Endometrial microvascular endothelial cells (primary cell): Measurements from ENCODE around the gene PROM2. TPM values are rescaled to one million over a fixed set of nuclear protein-coding genes. Genes with fewer than 3 reads are reported as not detected.

ENCODE experiments used
- in situ Hi-C: cut with HindIII; loops from 2 replicates; pipeline ENCODE4 v1.10.0; 2017; ENCODE audit warnings: low sequenced_read_pairs, low pct_unique_long_range_greater_than_20kb; ENCODE audit errors: inconsistent ontology term
- total RNA-seq: library from RNA; depleted of rRNA; stranded (reverse); fragments of >200 nt; gene quantifications from one replicate; pipeline ENCODE4 v1.2.3, GENCODE V29; 2015; ENCODE audit errors: inconsistent ontology term

PROM2 gene
- total RNA-seq, 1 donor from 2014 or later, result not detected

DNA sequence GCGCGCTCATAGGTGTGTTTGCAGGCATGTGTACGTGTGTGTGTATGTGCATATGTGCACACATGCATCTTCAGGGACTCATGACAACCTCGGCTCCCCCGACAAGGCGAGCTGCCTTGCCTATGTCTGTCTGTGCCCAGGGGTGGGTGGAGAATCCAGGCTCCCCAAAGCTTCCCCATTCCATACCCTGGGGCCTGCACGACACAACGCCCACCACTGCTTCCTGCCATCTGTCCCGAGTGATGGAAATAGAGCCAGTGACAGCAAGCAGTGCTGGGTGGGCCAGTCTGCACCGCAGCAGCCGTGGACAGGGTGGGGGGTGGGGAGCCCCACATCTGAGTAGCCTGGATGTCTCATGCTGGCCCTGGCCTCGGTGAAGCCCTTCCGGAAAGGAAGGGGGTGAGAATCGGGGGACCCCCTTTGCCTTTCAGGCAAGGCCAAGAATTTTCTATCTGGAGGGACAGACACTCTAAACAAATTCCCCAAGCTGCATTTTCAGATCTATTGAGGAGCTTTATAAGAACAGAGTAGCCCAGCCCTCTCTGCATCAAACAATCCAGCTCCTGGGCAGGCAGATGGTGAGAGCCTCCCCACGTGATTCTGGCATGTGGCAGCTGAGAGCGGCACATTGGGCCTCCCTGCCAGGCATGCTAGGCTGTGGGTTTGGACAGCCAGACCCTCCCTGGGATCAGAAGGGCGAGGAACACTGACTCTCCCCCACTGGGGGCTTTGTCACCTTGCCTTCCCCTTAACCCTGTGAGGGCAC is 27.8 kb downstream of the PROM2 start:
- in situ Hi-C loops, result no loop called here

DNA sequence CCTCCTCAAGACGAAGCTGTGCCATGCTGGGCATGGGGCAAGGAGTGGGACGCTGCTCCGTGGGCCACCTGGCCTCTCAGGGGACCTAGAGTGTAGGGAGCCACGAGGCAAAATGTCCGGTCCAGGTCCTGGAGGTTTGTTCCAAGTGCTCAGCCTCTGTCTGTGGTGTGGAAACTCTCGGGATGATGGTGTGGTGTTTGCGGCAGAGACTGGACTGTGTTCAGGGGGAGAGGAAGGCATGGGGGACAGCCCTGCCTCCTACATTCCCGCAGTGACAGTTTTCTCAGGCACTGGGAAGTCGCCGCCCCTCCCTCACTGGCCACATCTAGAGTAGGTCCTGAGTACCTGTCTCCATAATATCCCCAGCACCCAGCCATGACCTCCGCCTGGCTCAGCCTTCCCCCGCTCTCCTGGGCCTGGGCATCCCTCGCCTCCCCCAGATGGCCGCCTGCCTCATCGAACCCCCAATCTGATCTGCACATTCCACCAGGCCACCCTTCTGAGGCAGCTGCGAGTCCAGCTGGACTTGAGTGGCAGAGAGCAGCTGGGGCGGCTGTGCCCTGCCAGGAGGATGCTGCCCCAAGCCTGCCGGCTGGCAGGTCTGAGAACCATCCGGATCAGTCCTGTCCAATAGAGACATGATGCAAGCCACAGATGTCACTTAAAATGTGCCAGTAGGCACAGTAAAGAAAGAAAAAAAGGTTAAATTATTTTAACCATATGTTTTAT is 29.1 kb downstream of the PROM2 start:
- in situ Hi-C loops, result no loop called here

DNA sequence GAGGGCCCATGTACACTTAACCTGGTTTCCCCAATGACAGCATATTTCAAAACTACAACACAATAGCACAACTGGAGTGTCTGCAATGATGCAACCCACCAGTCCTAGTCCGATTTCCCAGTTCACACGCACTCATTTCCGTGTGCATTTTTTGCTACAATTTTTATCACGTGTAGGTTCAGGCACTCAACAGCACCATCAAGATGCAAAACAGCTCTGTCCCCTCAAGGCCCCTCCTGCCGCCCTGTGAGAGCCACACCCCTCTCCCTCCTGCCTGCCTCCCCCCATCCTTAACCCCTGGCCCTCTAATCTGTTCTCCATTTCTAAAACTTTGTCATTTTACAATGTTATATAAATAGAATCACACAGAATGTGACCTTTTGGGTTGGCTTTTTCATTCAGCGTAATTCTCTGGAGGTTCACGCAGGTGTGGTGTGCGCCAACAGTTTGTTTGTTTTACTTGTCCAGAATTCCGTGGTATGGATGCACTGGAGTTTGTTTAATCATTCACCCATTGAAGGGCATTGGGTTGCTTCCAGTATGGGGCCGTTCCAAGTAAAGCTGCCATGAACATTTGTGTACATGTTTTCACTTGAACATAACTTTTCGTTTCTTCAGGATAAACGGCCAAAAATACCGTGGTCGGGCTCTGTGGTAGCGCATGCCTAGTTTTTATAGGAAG is 31.3 kb downstream of the PROM2 start:
- in situ Hi-C loops, result no loop called here

DNA sequence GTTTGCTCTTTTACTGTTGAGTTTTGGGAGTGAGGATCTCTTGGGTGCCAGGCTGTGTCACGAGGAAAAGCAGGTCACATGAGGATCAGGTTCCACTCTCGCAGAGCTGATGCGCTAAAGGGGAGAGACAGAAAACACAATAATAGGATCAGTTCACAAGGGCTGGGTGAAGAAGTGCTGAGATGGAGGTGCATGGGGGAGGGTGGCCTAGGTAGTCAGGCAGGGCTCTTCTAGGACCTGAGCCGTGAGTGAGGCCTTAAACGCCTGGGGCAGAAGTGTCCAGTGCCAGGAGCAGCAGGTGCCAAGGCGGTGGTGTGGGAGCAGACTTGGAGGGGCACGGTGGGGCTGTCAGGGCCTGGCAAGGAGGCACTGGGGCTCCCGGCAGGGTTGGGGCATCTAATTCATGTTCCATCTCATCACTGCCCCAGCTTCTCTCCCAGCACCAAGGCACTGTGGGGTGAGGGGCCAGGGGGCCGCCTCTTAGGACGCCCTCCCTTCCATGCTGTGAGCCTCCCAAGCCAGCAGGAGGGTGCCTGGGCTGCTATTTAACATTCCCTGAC is 32.2 kb downstream of the PROM2 start:
- in situ Hi-C loops, result no loop called here

DNA sequence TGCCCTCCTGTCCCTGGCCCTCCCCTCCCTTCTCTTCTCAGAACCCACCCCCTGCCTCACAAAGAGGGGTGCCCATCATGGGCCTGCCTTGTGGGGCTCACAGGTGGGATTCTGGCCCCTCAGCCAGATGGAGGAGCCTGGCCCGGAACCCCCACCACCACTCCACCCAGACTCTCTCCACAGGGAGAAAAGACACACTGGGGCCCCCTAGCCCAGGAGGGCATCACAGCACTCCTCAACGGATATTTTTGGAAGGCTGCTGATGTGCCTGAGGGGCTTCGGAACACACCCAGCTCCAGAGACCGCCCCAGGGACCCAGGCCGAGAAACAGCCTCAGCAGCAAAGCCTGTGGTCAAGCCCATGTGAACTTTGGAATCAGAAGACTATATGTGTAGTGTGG is 32.8 kb downstream of the PROM2 start:
- in situ Hi-C loops, result no loop called here

DNA sequence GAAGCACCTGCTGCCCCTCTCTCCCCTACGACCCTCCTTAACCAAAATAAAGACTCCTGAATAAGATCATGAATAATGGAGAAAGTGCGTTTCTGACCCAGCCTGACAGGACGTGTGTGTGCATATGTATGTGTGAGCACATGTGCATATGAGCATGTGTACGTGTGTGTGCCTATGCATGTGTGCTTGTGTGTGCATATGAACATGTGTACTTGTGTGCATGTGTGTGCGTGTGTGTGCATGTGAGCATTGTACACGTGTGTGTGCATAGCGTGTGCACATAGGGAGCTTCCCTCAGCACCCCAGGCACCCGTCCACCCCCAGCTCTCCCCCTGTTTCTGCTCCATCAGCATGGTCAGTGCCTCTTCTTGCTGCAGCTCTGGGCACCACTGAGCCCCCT is 33.6 kb downstream of the PROM2 start:
- in situ Hi-C loops, result no loop called here

DNA sequence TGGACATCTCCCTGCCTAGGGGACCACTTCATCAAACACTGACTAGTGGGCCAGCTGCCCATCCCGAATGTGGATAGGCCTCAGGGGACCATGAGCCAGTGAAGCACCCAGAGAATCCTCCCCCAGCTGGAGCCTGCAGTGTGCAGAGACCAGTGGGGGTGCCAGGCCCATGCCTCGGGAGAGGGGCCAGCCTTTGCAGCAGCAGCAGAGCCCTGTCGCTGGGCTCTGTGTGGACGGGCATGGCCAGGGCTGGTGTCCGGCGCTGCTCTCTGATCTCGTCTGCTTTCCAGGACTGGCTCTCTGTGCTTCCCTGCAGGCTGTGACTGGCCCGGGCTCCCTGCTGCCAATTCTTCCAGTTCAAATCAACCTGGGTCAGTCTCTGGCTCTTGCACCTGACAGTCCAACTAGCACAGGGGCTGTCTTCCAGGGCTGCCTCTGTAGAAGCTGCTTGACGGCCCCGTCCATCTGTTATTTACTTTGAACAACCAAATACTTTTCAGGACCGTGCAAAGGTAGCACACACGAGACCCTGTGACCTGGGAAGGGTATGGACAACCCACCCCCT is 34.3 kb downstream of the PROM2 start:
- in situ Hi-C loops, result no loop called here

DNA sequence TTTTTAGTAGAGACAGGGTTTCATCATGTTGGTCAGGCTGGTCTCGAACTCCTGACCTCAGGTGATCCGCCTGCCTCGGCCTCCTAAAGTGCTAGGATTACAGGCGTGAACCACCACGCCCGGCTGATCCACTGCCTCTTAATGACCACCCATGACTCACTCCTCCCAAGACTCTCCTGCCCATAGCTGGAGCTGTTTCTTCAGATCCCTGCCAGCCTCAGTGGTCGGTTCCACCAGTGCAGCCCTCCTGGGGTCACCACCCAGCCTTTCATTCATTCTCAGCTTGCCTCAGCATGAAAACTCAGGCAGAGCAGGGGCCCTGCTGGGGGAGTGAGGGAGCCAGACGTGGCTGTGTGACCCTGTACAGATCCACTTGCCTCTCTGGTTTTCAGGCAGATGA is 35.4 kb downstream of the PROM2 start:
- in situ Hi-C loops, result no loop called here

DNA sequence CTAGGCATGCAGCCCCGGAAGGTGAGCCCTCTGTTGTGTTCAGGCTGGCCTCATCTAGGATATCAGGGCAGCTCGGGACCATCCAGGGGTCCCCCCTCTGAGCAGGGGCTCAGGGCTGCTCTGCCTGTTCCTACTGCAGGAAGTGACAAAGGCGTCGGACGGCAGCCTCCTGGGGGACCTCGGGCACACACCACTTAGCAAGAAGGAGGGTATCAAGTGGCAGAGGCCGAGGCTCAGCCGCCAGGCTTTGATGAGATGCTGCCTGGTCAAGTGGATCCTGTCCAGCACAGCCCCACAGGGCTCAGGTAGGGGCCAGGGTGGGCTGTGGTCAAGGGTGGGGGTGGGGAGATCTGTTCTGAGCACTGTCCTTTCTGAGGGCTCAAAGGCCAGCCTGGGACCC is 36.0 kb downstream of the PROM2 start:
- in situ Hi-C loops, result no loop called here

DNA sequence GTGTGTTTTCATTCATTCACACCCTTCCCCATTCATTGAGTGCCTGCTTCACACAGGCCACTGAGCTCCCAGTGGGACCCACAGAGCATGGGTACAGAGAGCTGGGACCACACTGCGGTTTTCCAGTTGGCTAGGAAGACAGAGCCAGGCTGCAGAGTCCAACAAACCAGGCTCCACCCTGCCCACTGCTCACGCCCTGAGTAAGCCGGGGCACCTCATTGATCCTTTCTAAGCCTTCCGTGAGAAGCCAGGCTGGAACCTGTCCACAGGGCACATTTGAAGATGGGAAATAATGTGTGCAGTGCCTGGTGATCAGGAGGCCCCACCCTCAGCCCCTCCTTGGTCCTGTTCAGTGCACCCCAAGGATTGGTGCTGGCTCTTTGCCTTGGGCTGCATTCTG is 36.4 kb downstream of the PROM2 start:
- in situ Hi-C loops, result no loop called here

DNA sequence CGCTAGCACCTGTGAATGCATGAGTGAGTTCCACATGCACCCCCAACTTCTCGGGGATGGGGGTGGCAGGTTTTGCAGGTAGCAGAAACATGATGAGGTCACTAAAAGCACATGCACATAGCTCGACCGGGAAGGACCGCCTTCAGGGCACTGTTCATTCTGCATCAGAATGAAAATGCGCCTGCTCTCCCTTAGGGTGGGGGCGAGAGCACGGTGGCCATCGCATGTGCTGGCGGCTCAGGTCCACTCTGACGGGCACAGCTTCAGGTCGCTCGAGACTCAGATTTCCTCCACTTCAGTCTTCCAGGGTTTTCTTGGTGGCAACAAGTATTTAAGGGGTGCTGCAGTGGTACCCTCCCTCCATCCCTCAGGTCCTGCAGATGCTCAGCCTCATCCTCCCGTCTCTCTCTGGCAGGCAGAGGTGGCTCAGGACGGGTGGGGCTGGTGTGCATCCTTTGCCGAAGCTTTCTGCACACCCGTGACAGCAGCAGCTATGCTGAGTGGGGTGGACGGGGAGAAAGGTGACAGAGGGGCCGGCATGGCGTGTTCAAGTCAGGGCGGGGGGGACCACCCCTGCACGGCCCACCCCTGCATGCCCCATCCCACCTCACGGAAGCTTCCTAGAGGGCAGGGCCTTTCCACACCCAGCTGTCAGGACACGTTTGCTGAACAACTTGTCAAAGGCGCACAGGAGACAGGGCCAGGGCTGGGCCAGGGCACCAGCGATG is 37.7 kb downstream of the PROM2 start:
- in situ Hi-C loops, result no loop called here

DNA sequence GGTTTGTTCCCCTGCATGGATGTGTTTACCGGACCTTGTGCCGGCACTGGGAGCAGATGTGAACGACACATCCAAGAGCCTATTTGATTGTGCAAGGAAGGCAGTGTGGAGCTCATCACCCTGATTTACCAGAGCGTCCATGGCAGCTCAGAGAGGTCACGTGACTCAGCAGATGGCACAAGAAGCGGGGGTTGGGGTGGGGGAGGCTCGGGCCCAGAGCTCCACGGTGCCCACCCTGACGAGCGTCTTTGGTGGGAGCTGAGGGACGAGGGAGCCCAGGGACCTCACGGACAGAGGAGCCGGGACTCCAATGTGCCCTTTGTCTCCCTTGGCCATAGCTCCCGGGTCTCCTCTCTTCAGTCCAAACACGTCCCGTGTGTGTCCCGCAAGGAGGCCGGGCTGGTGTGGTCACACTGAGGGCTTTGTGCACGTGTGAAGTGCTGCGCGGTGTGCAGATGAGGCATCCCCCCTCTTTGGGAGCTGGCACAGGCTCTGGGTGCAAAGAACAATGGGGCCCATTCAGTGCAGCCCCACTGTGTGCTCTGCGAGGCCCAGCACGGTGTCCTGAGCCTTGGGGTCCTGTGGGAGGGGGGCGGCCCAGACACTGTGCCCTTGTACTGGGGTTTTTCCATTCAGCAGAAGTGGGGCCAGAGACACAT is 38.4 kb downstream of the PROM2 start:
- in situ Hi-C loops, result no loop called here

DNA sequence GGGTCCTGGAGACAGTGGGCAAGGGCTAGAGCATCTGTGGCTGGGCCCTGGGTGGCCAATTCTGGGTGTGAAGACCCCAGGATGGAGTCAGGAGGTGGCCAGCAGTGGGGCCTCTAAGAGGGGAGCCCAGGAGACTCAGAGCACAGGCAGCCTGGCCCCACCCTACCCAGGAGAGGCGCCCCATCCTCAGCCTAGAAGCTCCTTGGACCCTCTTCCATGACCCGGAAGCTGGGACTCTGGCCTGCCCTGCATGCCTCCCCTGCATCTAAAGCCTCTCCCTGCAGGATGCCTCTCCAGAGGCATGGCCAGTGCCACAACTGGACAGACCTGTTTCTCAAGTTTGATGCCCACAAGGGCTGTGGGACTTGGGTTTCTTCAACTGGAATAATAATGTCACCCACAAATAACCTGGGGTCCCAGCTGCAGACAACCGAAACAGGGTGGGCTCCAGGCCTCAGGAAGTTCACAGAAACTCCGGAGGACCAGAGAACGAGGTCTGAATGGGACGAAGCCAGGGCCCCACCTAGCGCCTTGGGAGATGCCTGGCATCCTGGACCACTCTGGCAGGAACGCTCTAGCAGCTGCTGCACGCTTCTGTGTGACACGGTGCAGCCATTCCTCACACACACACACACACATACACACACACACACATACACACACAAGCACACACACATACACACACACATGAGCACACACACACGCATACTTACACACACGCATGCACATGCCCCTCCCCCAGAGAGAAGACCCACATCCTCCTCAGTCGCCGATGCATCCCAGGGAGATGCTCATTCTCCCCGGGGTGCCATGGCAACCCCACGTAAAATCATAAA is 39.3 kb downstream of the PROM2 start:
- in situ Hi-C loops, result no loop called here

DNA sequence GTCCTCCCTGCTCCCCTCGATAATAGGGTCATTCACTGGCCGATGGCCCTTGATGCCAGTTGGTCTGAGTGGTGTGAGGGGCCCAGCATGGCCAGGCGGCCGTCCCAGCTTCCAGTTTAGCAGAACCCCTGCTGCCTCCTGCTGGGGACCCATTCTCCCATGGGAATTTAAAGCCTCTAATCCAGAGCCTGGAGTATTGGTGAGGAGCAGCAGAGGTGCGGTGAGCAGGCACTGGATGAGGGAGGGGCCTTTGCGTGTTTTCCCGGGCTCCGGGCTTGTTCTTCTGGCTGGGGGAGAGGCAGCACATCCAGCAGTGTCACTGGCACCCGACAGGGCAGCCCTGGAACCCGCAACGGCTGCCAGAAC is 40.3 kb downstream of the PROM2 start:
- in situ Hi-C loops, result no loop called here

DNA sequence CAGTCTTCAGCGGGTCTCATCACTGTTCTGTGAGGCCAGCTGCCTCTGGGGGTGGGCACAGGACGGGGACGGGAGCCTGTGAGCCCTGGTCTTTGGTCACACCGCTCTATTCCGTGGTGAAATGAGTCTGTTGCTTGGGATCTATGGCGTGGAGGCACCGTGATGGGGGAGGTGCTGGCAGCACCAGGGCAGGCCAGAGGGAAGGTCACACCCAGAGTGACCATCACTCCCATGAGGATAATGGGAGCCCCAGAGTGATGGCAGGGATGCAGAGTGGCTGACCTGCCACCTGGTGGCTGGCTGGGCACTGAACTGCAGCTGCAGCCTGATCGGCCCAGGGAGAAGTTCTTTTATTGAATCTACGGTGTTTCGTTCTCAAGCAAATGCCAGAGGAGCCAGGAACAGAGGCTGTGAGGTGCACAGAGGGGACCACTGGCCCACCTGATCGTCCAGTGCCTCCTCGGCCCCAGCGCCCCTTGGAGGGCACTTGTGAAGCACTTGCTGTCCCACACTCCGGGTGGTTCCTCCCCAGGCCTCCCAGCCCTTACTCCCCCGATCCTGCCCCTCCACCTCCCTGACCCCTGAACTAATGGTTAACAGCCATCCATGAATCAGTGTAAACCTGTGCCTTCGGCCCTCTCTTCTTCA is 40.8 kb downstream of the PROM2 start:
- in situ Hi-C loops, result no loop called here

DNA sequence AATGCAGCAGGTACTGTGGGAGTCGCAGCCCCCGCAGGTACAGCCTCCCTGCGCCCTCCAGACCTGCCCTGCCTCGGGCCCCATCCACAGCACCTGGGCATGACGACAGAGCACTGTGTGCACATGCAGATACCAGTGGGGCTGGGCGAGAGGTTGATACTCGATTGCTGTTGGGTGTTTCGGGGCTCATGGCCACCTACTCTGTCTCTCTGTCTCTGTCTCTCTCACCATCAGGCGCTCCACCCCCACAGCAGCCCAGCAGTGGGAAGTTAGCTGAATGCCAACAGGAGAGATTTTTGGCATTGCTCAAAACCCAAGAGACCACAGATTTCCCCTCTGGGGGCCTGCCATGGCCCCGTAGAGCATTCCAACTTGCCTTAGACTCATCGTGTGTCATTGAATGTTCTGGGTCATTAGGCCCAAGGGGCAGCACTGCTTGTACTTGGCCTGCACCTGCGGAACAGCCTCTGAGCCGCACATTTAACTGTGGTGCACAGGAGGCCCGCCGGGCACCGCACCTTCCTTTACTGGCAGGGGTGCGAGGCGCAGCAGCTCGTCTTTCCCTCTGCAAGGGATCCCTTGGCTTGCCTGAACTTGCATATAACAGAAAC is 41.7 kb downstream of the PROM2 start:
- in situ Hi-C loops, result no loop called here
